ENCODE data around the gene IFI30. TPM values are rescaled to one million over a fixed set of nuclear protein-coding genes. Genes with fewer than 3 reads are reported as not detected.
A peak's percentile ranks its signal among the peaks of the same experiment; 100 is the strongest.

The IFI30 gene
- total RNA-seq, 1 donor from 2014 or later: 22.8 TPM

DNA sequence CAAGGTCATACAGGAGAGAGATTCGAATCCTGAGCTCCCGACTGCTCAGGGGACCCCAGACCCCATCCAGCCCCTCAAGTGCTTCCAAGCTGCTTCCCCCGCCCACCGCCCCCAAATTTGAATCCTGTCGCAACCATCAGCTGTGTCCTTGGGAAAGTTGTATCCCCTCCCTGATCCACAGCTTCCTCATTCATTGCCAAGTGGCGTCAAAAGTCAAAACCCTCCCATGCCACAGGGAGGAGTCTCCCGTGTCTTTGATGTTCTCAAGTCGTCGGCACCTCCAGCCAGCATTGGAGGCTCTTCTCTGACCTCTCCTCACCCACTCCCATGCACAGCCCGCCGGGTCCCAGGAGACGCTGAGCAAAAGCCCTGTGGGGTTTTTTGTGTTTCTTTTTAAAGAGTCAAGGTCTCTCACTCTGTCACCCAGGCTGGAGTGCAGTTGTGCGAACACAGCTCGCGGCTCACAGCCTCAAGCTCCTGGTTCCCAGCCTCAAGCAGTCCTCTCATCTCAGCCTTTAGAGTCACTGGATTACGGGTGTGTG is 2.8 kb upstream of the IFI30 start:
- TF ChIP-seq, protein P1, sequence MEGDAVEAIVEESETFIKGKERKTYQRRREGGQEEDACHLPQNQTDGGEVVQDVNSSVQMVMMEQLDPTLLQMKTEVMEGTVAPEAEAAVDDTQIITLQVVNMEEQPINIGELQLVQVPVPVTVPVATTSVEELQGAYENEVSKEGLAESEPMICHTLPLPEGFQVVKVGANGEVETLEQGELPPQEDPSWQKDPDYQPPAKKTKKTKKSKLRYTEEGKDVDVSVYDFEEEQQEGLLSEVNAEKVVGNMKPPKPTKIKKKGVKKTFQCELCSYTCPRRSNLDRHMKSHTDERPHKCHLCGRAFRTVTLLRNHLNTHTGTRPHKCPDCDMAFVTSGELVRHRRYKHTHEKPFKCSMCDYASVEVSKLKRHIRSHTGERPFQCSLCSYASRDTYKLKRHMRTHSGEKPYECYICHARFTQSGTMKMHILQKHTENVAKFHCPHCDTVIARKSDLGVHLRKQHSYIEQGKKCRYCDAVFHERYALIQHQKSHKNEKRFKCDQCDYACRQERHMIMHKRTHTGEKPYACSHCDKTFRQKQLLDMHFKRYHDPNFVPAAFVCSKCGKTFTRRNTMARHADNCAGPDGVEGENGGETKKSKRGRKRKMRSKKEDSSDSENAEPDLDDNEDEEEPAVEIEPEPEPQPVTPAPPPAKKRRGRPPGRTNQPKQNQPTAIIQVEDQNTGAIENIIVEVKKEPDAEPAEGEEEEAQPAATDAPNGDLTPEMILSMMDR (conservative IDR thresholded peaks at IDR 0.05): no peak
- Mint-ChIP-seq H3K27ac (peak overlapping the region; percentile 50), H3K36me3 (peaks cover 3% of the 10 kb centered on the region), H3K9me3 (no peaks in the 10 kb centered on the region), H3K4me3 (no peak overlapping the region), H3K27me3 (peaks cover 19% of the 10 kb centered on the region), H3K4me1 (ENCODE audit: unreplicated experiment) (peaks cover 4% of the 10 kb centered on the region)
- no peak for DNase-seq (ENCODE audit: extremely low spot score, unreplicated experiment)

DNA sequence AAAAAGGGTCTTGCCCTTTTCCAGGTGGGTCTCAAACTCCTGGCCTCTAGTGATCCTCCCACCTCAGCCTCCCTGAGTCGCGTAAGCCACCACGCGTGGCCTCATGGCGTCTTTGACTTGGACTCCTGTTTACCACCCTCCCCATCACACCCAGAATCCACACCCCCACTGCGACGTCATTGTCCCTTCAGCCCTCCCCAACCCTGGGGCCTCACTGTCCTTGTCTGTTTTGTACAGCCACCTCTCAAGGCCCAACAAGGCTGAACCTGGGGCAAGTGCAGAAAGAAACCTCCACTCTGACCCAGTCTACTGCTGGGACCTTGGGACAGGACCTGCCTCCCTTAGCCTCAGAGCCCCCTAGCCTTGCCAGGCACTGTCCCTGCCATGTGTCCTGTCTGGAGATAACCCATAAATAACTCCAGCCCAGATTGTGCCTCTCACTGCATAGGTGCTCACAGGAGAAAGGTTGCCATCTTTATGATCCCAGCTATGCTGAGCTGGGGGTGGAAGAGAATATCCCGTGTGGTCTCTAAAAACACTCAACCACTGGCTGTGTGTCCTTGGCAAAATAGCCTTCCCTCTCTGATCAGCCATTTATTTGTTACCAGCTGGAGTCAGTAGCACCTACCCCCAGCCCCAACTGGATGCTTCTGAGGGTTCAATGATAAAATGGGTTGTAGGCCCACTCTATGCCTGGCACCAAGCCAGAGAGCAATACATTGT is 1.8 kb upstream of the IFI30 start:
- no peak overlapping the region for H3K4me3 Mint-ChIP-seq
- no peaks in the 10 kb centered on the region for H3K9me3 Mint-ChIP-seq
- DNase-seq (ENCODE audit: extremely low spot score, unreplicated experiment): no peak
- H3K27ac Mint-ChIP-seq: peak overlapping the region; percentile 36
- peaks cover 25% of the 10 kb centered on the region for H3K27me3 Mint-ChIP-seq
- peaks cover 4% of the 10 kb centered on the region for H3K4me1 Mint-ChIP-seq (ENCODE audit: unreplicated experiment)
- peaks cover 3% of the 10 kb centered on the region for H3K36me3 Mint-ChIP-seq
- TF ChIP-seq, protein P1 (conservative IDR thresholded peaks at IDR 0.05): no peak

DNA sequence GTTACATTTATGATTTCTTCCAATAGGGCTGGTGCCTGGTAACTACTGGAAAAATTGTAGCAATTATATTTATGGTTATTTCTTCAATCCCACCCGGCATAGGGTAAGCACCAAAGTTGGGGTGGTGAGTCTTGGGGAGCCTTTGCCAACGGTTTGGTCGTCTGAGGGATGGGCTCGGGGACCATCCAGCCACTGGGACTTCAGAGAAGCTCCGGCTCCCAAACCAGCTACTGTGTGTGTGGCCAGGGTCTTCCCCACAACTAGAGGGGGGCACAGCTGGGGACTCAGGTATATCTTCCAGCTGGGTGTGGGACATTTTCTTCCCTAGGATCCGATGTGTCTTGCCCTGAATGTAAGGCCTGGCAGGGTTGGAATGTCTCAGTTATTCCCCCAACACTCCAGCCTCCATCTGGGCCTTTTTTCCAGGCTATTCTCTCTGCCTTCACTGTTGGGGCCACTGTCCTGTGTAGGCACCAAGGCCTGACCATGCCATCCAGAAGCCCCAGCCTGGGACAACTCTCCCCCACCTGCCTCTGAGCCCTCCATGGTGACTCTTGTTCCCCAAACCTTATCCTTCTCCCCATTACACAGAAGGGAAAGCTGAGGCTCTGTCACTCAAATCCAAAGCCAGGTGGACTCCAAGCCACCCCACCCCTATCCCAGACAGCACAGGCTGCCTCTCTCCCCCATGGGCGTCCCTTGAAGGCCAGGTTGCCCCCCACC is 1.1 kb upstream of the IFI30 start:
- TF ChIP-seq, protein P1 (conservative IDR thresholded peaks at IDR 0.05): no peak
- H3K27ac Mint-ChIP-seq: peak overlapping the region; percentile 36
- H3K27me3 Mint-ChIP-seq: peaks cover 29% of the 10 kb centered on the region
- DNase-seq (ENCODE audit: extremely low spot score, unreplicated experiment): no peak
- H3K9me3 Mint-ChIP-seq: no peaks in the 10 kb centered on the region
- H3K4me1 Mint-ChIP-seq (ENCODE audit: unreplicated experiment): peaks cover 4% of the 10 kb centered on the region
- peaks cover 3% of the 10 kb centered on the region for H3K36me3 Mint-ChIP-seq
- H3K4me3 Mint-ChIP-seq: no peak overlapping the region

DNA sequence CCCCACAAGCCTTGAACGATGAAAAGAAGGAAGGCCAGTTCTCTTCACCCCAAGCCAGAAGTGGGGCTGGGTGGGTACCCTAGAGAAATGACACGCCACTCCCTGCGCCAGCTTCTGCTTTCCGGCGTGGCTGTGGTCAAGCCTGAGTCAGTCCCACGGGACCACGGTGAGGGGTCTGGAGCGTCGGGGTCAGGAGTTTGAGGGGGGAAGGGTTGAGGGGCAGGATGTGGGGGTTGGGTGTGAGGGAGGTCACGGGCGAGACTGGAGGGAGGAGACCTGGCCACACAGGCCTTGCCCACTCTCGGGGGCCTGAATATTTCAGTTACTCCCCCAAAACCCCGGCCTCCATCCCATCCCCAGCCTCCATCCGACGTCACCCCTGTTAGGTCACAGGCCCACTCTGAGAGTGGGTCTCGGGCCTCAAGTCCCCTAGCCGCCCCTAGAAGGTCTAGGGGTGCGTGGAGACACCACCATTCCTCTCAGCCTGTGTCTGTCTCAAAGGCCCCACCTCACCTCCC is 500 bp upstream of the IFI30 start:
- Mint-ChIP-seq H3K9me3 (no peaks in the 10 kb centered on the region), H3K4me1 (ENCODE audit: unreplicated experiment) (peaks cover 4% of the 10 kb centered on the region), H3K27me3 (peaks cover 29% of the 10 kb centered on the region), H3K4me3 (no peak overlapping the region), H3K36me3 (peaks cover 3% of the 10 kb centered on the region), H3K27ac (no peak overlapping the region)
- TF ChIP-seq, protein P1 (conservative IDR thresholded peaks at IDR 0.05): no peak
- no peak for DNase-seq (ENCODE audit: extremely low spot score, unreplicated experiment)

DNA sequence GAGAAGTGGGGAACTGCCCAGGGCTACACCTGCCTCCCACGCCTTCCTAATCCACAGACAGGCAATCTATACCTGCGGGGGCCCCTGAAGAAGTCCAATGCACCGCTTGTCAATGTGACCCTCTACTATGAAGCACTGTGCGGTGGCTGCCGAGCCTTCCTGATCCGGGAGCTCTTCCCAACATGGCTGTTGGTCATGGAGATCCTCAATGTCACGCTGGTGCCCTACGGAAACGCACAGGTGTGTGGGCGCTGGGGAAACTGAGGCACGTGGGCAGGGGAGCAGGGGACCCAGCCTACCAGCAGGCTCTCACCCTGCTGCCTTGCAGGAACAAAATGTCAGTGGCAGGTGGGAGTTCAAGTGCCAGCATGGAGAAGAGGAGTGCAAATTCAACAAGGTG is 1.4 kb downstream of the IFI30 start:
- peaks cover 4% of the 10 kb centered on the region for H3K4me1 Mint-ChIP-seq (ENCODE audit: unreplicated experiment)
- no peak overlapping the region for H3K27ac Mint-ChIP-seq
- TF ChIP-seq, protein P1 (conservative IDR thresholded peaks at IDR 0.05): no peak
- H3K36me3 Mint-ChIP-seq: peaks cover 3% of the 10 kb centered on the region
- H3K4me3 Mint-ChIP-seq: no peak overlapping the region
- no peaks in the 10 kb centered on the region for H3K9me3 Mint-ChIP-seq
- DNase-seq (ENCODE audit: extremely low spot score, unreplicated experiment): no peak
- H3K27me3 Mint-ChIP-seq: peaks cover 33% of the 10 kb centered on the region

Data from type B pancreatic cell (in vitro differentiated cells).